ENCODE data around the gene SSBP3. TPM values are rescaled to one million over a fixed set of nuclear protein-coding genes. Genes with fewer than 3 reads are reported as not detected.

The SSBP3 gene
- total RNA-seq, 2 donors from 2014 or later, result 7.9 to 23.1 TPM

GRCh38 chr1:54294887-54295286 is 111.3 kb downstream of the SSBP3 start:
- peaks cover 38% of the 10 kb centered on the region for H3K4me1 ChIP-seq
- ATAC-seq (no peak), DNase-seq (no peak)
- no peaks in the 10 kb centered on the region for H3K27me3 ChIP-seq
- TF ChIP-seq CTCF (IDR thresholded peaks at IDR 0.05) (no peak), POLR2A (IDR thresholded peaks at IDR 0.05) (no peak)
- no peaks in the 10 kb centered on the region for H3K36me3 ChIP-seq (replicated peaks in 1 of 2; ENCODE audit: insufficient read depth in 1 of 2, low read depth in 2 of 2)
- H3K9me3 ChIP-seq, result no peaks in the 10 kb centered on the region
- H3K4me3 ChIP-seq, result no peak overlapping the region
- intact Hi-C loops (cut with DNase I), result no loop called here
- H3K27ac ChIP-seq, result no peak overlapping the region
- WGBS, 2 donors, result 86 to 90% methylated on average over 6 of the region's 6 CpGs

- H3K27me3 ChIP-seq, result no peaks in the 10 kb centered on the region
- no peaks in the 10 kb centered on the region for H3K36me3 ChIP-seq (replicated peaks in 1 of 2; ENCODE audit: insufficient read depth in 1 of 2, low read depth in 2 of 2)
- H3K27ac ChIP-seq, result peak overlapping the region in 2 of 4 donors; percentile 21
- TF ChIP-seq CTCF (IDR thresholded peaks at IDR 0.05) (no peak), POLR2A (IDR thresholded peaks at IDR 0.05) (no peak)
- intact Hi-C loops (cut with DNase I), result no loop called here
- ATAC-seq, result no peak
- 80% methylated on average over 8 to 10 of the region's 10 CpGs for WGBS, 2 donors
- H3K9me3 ChIP-seq, result no peaks in the 10 kb centered on the region
- DNase-seq, result no peak
- no peak overlapping the region for H3K4me3 ChIP-seq
- H3K4me1 ChIP-seq, result peaks cover 31% of the 10 kb centered on the region
These were observed 113.9 kb downstream of the SSBP3 start for GRCh38 chr1:54292002-54292911.

- 69 to 73% methylated on average over 20 of the region's 20 CpGs for WGBS, 2 donors
- no peaks in the 10 kb centered on the region for H3K9me3 ChIP-seq
- no peaks in the 10 kb centered on the region for H3K36me3 ChIP-seq (replicated peaks in 1 of 2; ENCODE audit: insufficient read depth in 1 of 2, low read depth in 2 of 2)
- H3K27me3 ChIP-seq, result no peaks in the 10 kb centered on the region
- H3K27ac ChIP-seq, result peak overlapping the region in 2 of 4 donors; percentile 21
- intact Hi-C loops (cut with DNase I), result no loop called here
- ATAC-seq (no peak), DNase-seq (no peak)
- TF ChIP-seq CTCF (IDR thresholded peaks at IDR 0.05) (no peak), POLR2A (IDR thresholded peaks at IDR 0.05) (no peak)
- peaks cover 39% of the 10 kb centered on the region for H3K4me1 ChIP-seq
- no peak overlapping the region for H3K4me3 ChIP-seq
These were observed 114.8 kb downstream of the SSBP3 start for GRCh38 chr1:54291276-54292001.

- Histone ChIP-seq H3K4me3 (no peak overlapping the region), H3K27me3 (no peaks in the 10 kb centered on the region), H3K27ac (peak overlapping the region in 2 of 4 donors; percentile 1 to 18), H3K4me1 (peaks cover 42% of the 10 kb centered on the region), H3K36me3 (replicated peaks in 1 of 2; ENCODE audit: insufficient read depth in 1 of 2, low read depth in 2 of 2) (no peaks in the 10 kb centered on the region), H3K9me3 (no peaks in the 10 kb centered on the region)
- intact Hi-C loops (cut with DNase I), result no loop called here
- WGBS, 2 donors, result 30 to 32% methylated on average over 9 to 12 of the region's 12 CpGs
- TF ChIP-seq POLR2A (IDR thresholded peaks at IDR 0.05), result no peak
- no peak for ATAC-seq
- DNase-seq, result peak in 3 of 4 donors; percentile 31 to 45 (median 39)
These were observed 115.5 kb downstream of the SSBP3 start for GRCh38 chr1:54290506-54291184.

Measured in body of pancreas (tissue), 4 donors.